Testis (tissue), 2 donors: ENCODE measurements around the gene MIER1.

Experiments used
- CTCF ChIP-seq, 3 experiments: fragments of 450-650 bp in 2 of 3; fragments of 200-600 bp in 1 of 3; sonication (generic) in 1 of 3; IDR thresholded peaks; one replicate each; pipeline ENCODE4 v1.5.1; 2016 to 2019; ENCODE audit warnings: antibody characterized with exemption in 3 of 3, mild to moderate bottlenecking in 2 of 3, moderate library complexity in 1 of 3
- POLR2A ChIP-seq: fragments of 450-650 bp; IDR thresholded peaks from one replicate; pipeline ENCODE4 v1.6.1; 2017; ENCODE audit warnings: antibody characterized with exemption, mild to moderate bottlenecking, moderate library complexity

- TF ChIP-seq CTCF (IDR thresholded peaks at IDR 0.05) (no peak), POLR2A (no peak)
Observed at GRCh38 chr1:67005068-67005467, 80.3 kb downstream of the MIER1 start.
